ENCODE measurements around the gene ERC1. TPM values are rescaled to one million over a fixed set of nuclear protein-coding genes. Genes with fewer than 3 reads are reported as not detected.
A peak's percentile ranks its signal among the peaks of the same experiment; 100 is the strongest.

ERC1 gene
- total RNA-seq, 4 donors from 2014 or later: 23.5 to 74.8 (median 57.0) TPM

GRCh38 chr12:1425396-1425729, 434.3 kb downstream of the ERC1 start:
- in situ Hi-C loops (cut with MboI; ENCODE audit: low pct_ligation_motif_present in 1 of 4, low pct_unique_long_range_greater_than_20kb in 1 of 4, low sequenced_read_pairs in 3 of 4) (no loop called here), intact Hi-C loops (cut with DNase I; ENCODE audit: low total_unique reads) (no loop called here)
- H3K27me3 ChIP-seq: no peaks in the 10 kb centered on the region
- H3K4me1 ChIP-seq: peaks cover 0 to 21% (median 8%) of the 10 kb centered on the region in 4 donors
- WGBS, 2 donors (ENCODE audit: low coverage in 1 of 2): 70 to 83% methylated on average over 2 to 3 of the region's 3 CpGs
- peaks cover 7 to 15% of the 10 kb centered on the region in 2 donors for H3K9me3 ChIP-seq
- no peak overlapping the region for H3K4me3 ChIP-seq
- TF ChIP-seq, protein P1, sequence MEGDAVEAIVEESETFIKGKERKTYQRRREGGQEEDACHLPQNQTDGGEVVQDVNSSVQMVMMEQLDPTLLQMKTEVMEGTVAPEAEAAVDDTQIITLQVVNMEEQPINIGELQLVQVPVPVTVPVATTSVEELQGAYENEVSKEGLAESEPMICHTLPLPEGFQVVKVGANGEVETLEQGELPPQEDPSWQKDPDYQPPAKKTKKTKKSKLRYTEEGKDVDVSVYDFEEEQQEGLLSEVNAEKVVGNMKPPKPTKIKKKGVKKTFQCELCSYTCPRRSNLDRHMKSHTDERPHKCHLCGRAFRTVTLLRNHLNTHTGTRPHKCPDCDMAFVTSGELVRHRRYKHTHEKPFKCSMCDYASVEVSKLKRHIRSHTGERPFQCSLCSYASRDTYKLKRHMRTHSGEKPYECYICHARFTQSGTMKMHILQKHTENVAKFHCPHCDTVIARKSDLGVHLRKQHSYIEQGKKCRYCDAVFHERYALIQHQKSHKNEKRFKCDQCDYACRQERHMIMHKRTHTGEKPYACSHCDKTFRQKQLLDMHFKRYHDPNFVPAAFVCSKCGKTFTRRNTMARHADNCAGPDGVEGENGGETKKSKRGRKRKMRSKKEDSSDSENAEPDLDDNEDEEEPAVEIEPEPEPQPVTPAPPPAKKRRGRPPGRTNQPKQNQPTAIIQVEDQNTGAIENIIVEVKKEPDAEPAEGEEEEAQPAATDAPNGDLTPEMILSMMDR (IDR thresholded peaks at IDR 0.05): no peak
- TF ChIP-seq POLR2AphosphoS5 (IDR thresholded peaks at IDR 0.05): no peak
- TF ChIP-seq EP300 (IDR thresholded peaks at IDR 0.05; ENCODE audit: low read depth): no peak
- no peak for TF ChIP-seq POLR2A (IDR thresholded peaks at IDR 0.05)
- no peaks in the 10 kb centered on the region for H3K36me3 ChIP-seq
- no peak overlapping the region for H3K27ac ChIP-seq
- no peak for DNase-seq

DNA sequence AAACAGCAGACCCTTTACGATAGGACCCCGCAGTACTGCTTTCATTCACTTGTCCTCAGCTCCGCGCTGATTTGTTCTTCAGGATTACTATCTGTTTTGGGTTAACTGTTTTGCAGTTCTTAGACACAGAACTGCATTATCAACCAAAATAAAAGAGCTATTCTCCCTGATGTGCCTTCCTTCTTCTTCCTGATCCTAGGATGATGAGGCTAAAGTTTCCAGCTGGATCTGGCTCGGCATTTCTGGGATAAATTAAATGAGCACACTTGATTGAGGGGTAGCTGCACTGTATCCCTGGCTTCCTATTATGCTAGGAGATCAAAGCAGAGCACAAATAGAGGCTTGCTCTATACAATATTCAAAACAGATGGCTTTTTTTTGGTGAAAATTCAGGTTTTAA, 437.6 kb downstream of the ERC1 start:
- no peaks in the 10 kb centered on the region for H3K27me3 ChIP-seq
- no peak overlapping the region for H3K4me3 ChIP-seq
- TF ChIP-seq POLR2AphosphoS5 (IDR thresholded peaks at IDR 0.05): no peak
- TF ChIP-seq POLR2A (IDR thresholded peaks at IDR 0.05): no peak
- TF ChIP-seq, protein P1 (IDR thresholded peaks at IDR 0.05): no peak
- TF ChIP-seq EP300 (IDR thresholded peaks at IDR 0.05; ENCODE audit: low read depth): no peak
- intact Hi-C loops (cut with DNase I; ENCODE audit: low total_unique reads): no loop called here
- H3K27ac ChIP-seq: no peak overlapping the region
- in situ Hi-C loops (cut with MboI; ENCODE audit: low pct_ligation_motif_present in 1 of 4, low pct_unique_long_range_greater_than_20kb in 1 of 4, low sequenced_read_pairs in 3 of 4): no loop called here
- H3K9me3 ChIP-seq: no peaks in the 10 kb centered on the region
- no peaks in the 10 kb centered on the region for H3K36me3 ChIP-seq
- 93% methylated on average over 5 of the region's 5 CpGs for WGBS, 2 donors (ENCODE audit: low coverage in 1 of 2)
- peaks cover 0 to 19% (median 8%) of the 10 kb centered on the region in 4 donors for H3K4me1 ChIP-seq
- DNase-seq: no peak

DNA sequence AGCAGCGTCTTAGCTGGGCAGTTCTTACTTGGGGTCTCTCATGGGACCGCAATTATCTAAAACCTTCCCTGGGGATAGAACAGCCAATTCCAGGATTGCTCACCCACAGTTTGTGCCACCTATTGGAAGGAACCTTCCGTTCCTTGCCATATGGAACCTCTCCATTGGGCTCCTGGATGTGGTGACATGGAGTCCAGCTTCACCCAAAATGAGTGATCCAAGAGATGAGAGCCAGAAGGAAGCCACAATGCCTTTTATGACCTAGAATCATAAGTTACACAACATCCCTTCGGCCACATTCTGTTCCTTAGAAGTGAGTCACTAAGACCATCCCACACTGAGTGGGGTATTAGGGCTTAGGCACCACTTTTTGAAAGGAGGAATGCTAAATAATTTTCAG, 439.0 kb downstream of the ERC1 start:
- intact Hi-C loops (cut with DNase I; ENCODE audit: low total_unique reads) (no loop called here), in situ Hi-C loops (cut with MboI; ENCODE audit: low pct_ligation_motif_present in 1 of 4, low pct_unique_long_range_greater_than_20kb in 1 of 4, low sequenced_read_pairs in 3 of 4) (no loop called here)
- Histone ChIP-seq H3K4me3 (no peak overlapping the region), H3K27ac (no peak overlapping the region), H3K9me3 (no peaks in the 10 kb centered on the region), H3K27me3 (no peaks in the 10 kb centered on the region), H3K4me1 (peaks cover 0 to 14% (median 9%) of the 10 kb centered on the region in 4 donors), H3K36me3 (no peaks in the 10 kb centered on the region)
- TF ChIP-seq, protein P1 (IDR thresholded peaks at IDR 0.05): no peak
- TF ChIP-seq POLR2AphosphoS5 (IDR thresholded peaks at IDR 0.05): peak in 1 of 3 donors; percentile 24
- DNase-seq: no peak
- WGBS, 2 donors (ENCODE audit: low coverage in 1 of 2): 83 to 89% methylated on average over 1 to 4 of the region's 4 CpGs

- no peak overlapping the region for H3K4me3 ChIP-seq
- no peak for TF ChIP-seq POLR2AphosphoS5 (IDR thresholded peaks at IDR 0.05)
- no peak for TF ChIP-seq EP300 (IDR thresholded peaks at IDR 0.05; ENCODE audit: low read depth)
- TF ChIP-seq, protein P1 (IDR thresholded peaks at IDR 0.05): no peak
- no peak for TF ChIP-seq POLR2A (IDR thresholded peaks at IDR 0.05)
- H3K27ac ChIP-seq: peak overlapping the region; percentile 65 to 81 (median 74)
- H3K4me1 ChIP-seq: peaks cover 0 to 19% (median 16%) of the 10 kb centered on the region in 4 donors
- H3K36me3 ChIP-seq: no peaks in the 10 kb centered on the region
- in situ Hi-C loops (cut with MboI; ENCODE audit: low pct_ligation_motif_present in 1 of 4, low pct_unique_long_range_greater_than_20kb in 1 of 4, low sequenced_read_pairs in 3 of 4): no loop called here
- intact Hi-C loops (cut with DNase I; ENCODE audit: low total_unique reads): no loop called here
- WGBS, 2 donors (ENCODE audit: low coverage in 1 of 2): 59 to 76% methylated on average over 6 to 14 of the region's 14 CpGs
- no peaks in the 10 kb centered on the region for H3K9me3 ChIP-seq
- no peak for DNase-seq
- H3K27me3 ChIP-seq: no peaks in the 10 kb centered on the region
Observed at GRCh38 chr12:1434296-1434955, 443.4 kb downstream of the ERC1 start.
